ENCODE results near the gene NUP153. TPM values are rescaled to one million over a fixed set of nuclear protein-coding genes. Genes with fewer than 3 reads are reported as not detected.
A peak's percentile ranks its signal among the peaks of the same experiment; 100 is the strongest.

The NUP153 gene
- polyA plus RNA-seq, 1 donor from 2014 or later: 20.6 TPM

GRCh38 chr6:17600527-17601385, 106.0 kb downstream of the NUP153 start:
- Histone ChIP-seq H3K27ac (ENCODE audit: low read length) (peak overlapping the region; percentile 85), H3K9me3 (ENCODE audit: low read length) (no peaks in the 10 kb centered on the region), H3K79me2 (replicated peaks; ENCODE audit: insufficient read depth, low read length) (peaks cover 26% of the 10 kb centered on the region)

GRCh38 chr6:17599877-17600526, 106.7 kb downstream of the NUP153 start, which contains the start of gene FAM8A1:
Gene FAM8A1 (plus strand): TSS chr6:17600302. CDS start chr6:17600410, 108 bp downstream.
- Histone ChIP-seq H3K9ac (ENCODE audit: low read length) (peak within 1 kb of the TSS; percentile 95), H3K36me3 (ENCODE audit: insufficient read depth, low read length) (no peaks in the 10 kb centered on the region), H3K27me3 (ENCODE audit: insufficient read depth, low read depth, low read length) (no peaks in the 10 kb centered on the region), H3K4me2 (ENCODE audit: low read length) (peak within 1 kb of the TSS; percentile 97), H3K27ac (ENCODE audit: low read length) (peak within 1 kb of the TSS; percentile 85), H3F3A (ENCODE audit: insufficient read depth, low read length, poor library complexity, severe bottlenecking) (no peaks in the 10 kb centered on the region), H3K9me3 (ENCODE audit: low read length) (no peaks in the 10 kb centered on the region), H3K4me3 (ENCODE audit: low read length) (peak within 1 kb of the TSS; percentile 95), H3K9me2 (ENCODE audit: insufficient read depth, low read length) (no peaks in the 10 kb centered on the region), H3K79me2 (replicated peaks; ENCODE audit: insufficient read depth, low read length) (peaks cover 26% of the 10 kb centered on the region), H2AFZ (ENCODE audit: low read depth, low read length) (peak within 1 kb of the TSS; percentile 93), H4K20me1 (ENCODE audit: insufficient read depth) (no peaks in the 10 kb centered on the region)
- TF ChIP-seq EP300 (conservative IDR thresholded peaks at IDR 0.05; ENCODE audit: poor library complexity, severe bottlenecking) (peak; percentile 73), SMC3 (conservative IDR thresholded peaks at IDR 0.05; ENCODE audit: poor library complexity) (peak; percentile 50), CTCF (IDR thresholded peaks at IDR 0.05; ENCODE audit: poor library complexity, severe bottlenecking) (peak; percentile 69), TAF1 (IDR thresholded peaks at IDR 0.05; ENCODE audit: low read depth) (peak; percentile 68), MXI1 (conservative IDR thresholded peaks at IDR 0.05; ENCODE audit: poor library complexity, severe bottlenecking) (no peak), POLR2AphosphoS5 (IDR thresholded peaks at IDR 0.05) (peak; percentile 96), EZH2 (IDR thresholded peaks at IDR 0.05; ENCODE audit: borderline replicate concordance, insufficient read depth, low read length, poor library complexity, severe bottlenecking) (no peak), REST (IDR thresholded peaks at IDR 0.05; ENCODE audit: borderline replicate concordance) (peak; percentile 64), RAD21 (conservative IDR thresholded peaks at IDR 0.05) (peak; percentile 25)

More at GRCh38 chr6:17600527-17601385, 106.0 kb downstream of the NUP153 start:
- no peaks in the 10 kb centered on the region for H3K9me2 ChIP-seq (ENCODE audit: insufficient read depth, low read length)
- H3K36me3 ChIP-seq (ENCODE audit: insufficient read depth, low read length): no peaks in the 10 kb centered on the region
- peak overlapping the region; percentile 95 for H3K4me3 ChIP-seq (ENCODE audit: low read length)
- H3K27me3 ChIP-seq (ENCODE audit: insufficient read depth, low read depth, low read length): no peaks in the 10 kb centered on the region
- H4K20me1 ChIP-seq (ENCODE audit: insufficient read depth): no peaks in the 10 kb centered on the region
- peak overlapping the region; percentile 97 for H3K4me2 ChIP-seq (ENCODE audit: low read length)
- peak overlapping the region; percentile 17 for H2AFZ ChIP-seq (ENCODE audit: low read depth, low read length)
- TF ChIP-seq TAF1 (IDR thresholded peaks at IDR 0.05; ENCODE audit: low read depth): peak; percentile 54
- peak; percentile 4 for TF ChIP-seq SMC3 (conservative IDR thresholded peaks at IDR 0.05; ENCODE audit: poor library complexity)
- peak; percentile 67 for TF ChIP-seq MXI1 (conservative IDR thresholded peaks at IDR 0.05; ENCODE audit: poor library complexity, severe bottlenecking)
- no peak for TF ChIP-seq CTCF (IDR thresholded peaks at IDR 0.05; ENCODE audit: poor library complexity, severe bottlenecking)
- H3K9ac ChIP-seq (ENCODE audit: low read length): peak overlapping the region; percentile 95
- H3F3A ChIP-seq (ENCODE audit: insufficient read depth, low read length, poor library complexity, severe bottlenecking): no peaks in the 10 kb centered on the region

Measured in neural cell (in vitro differentiated cells).